ENCODE measurements around the gene SEC11A. TPM values are rescaled to one million over a fixed set of nuclear protein-coding genes. Genes with fewer than 3 reads are reported as not detected.

SEC11A gene
- total and polyA plus RNA-seq, 2 donors (not counting 1 experiment from before 2014, with no cell fraction given): 23.1 to 78.0 TPM

GRCh38 chr15:84625123-84625522 is 90.8 kb downstream of the SEC11A start:
- H3K9me3 Mint-ChIP-seq (ENCODE audit: insufficient read depth): peaks cover 9% of the 10 kb centered on the region
- H3K4me3 Mint-ChIP-seq: no peak overlapping the region
- Histone ChIP-seq H4K20me1 (ENCODE audit: control insufficient read depth, insufficient read depth, low read length, poor library complexity, severe bottlenecking) (no peaks in the 10 kb centered on the region), H3K9ac (ENCODE audit: low read length) (no peak overlapping the region), H3K4me2 (replicated peaks; ENCODE audit: low read depth, low read length, poor library complexity, severe bottlenecking) (no peak overlapping the region), H3K4me1 (ENCODE audit: control insufficient read depth in 2 of 2, insufficient read depth in 2 of 2, low read length in 2 of 2) (no peaks in the 10 kb centered on the region), H3K27me3 (replicated peaks in 1 of 4; ENCODE audit: control extremely low read depth in 1 of 4, control insufficient read depth in 3 of 4, insufficient read depth in 4 of 4, low read length in 3 of 4) (no peaks in the 10 kb centered on the region), H2AFZ (ENCODE audit: insufficient read depth, low read depth, low read length, poor library complexity, severe bottlenecking) (no peak overlapping the region), H3K36me3 (replicated peaks in 1 of 2; ENCODE audit: control extremely low read depth in 1 of 2, control insufficient read depth in 1 of 2, extremely low read depth in 1 of 2, insufficient read depth in 2 of 2, low read length in 1 of 2) (peaks cover 0 to 26% of the 10 kb centered on the region in 2 experiments), H3K27ac (ENCODE audit: low read length in 2 of 2) (no peak overlapping the region), H3K4me3 (ENCODE audit: control extremely low read depth in 1 of 5, extremely low read depth in 1 of 5, insufficient read depth in 1 of 5, low read depth in 2 of 5, low read length in 4 of 5) (no peak overlapping the region), H3K9me3 (ENCODE audit: control extremely low read depth in 1 of 3, control insufficient read depth in 2 of 3, insufficient read depth in 1 of 3, low read length in 2 of 3) (peaks cover 1 to 25% (median 20%) of the 10 kb centered on the region in 3 donors), H3K79me2 (ENCODE audit: control insufficient read depth, insufficient read depth, low read length) (peaks cover 6% of the 10 kb centered on the region)
- TF ChIP-seq EZH2 (IDR thresholded peaks at IDR 0.05; ENCODE audit: borderline replicate concordance, insufficient read depth, low read depth, low read length, poor library complexity, severe bottlenecking): no peak
- no peak for TF ChIP-seq CTCF (IDR thresholded peaks at IDR 0.05)
- DNase-seq (no peak), ATAC-seq (ENCODE audit: low read depth) (no peak)
- H3K4me1 Mint-ChIP-seq: peaks cover 2% of the 10 kb centered on the region
- CTCF ChIA-PET: no interaction called here
- POLR2A ChIA-PET: interaction anchor here (1.1 kb wide), 1 partner anchor 24 kb away, joined by 3 read pairs; no protein-coding TSS in a partner anchor
- no peak overlapping the region for H3K27ac Mint-ChIP-seq
- WGBS (ENCODE audit: insufficient coverage): 100% methylated on average over 1 of the region's 2 CpGs
- no peaks in the 10 kb centered on the region for H3K27me3 Mint-ChIP-seq
- intact Hi-C loops (cut with micrococcal nuclease): no loop called here

GRCh38 chr15:84624359-84624758 is 91.6 kb downstream of the SEC11A start:
- POLR2A ChIA-PET: no interaction called here
- no peak overlapping the region for H3K27ac ChIP-seq (ENCODE audit: low read length in 2 of 2)
- H4K20me1 ChIP-seq (ENCODE audit: control insufficient read depth, insufficient read depth, low read length, poor library complexity, severe bottlenecking): no peaks in the 10 kb centered on the region
- no peaks in the 10 kb centered on the region for H3K4me1 Mint-ChIP-seq
- WGBS (ENCODE audit: insufficient coverage): 97% methylated on average over 6 of the region's 7 CpGs
- H3K36me3 ChIP-seq (replicated peaks in 1 of 2; ENCODE audit: control extremely low read depth in 1 of 2, control insufficient read depth in 1 of 2, extremely low read depth in 1 of 2, insufficient read depth in 2 of 2, low read length in 1 of 2): peaks cover 0 to 26% of the 10 kb centered on the region in 2 experiments
- peaks cover 9% of the 10 kb centered on the region for H3K9me3 Mint-ChIP-seq (ENCODE audit: insufficient read depth)
- CTCF ChIA-PET: interaction anchor here (0.5 kb wide), 1 partner anchor 252 kb away, joined by 3 read pairs; no protein-coding TSS in a partner anchor
- H3K79me2 ChIP-seq (ENCODE audit: control insufficient read depth, insufficient read depth, low read length): peaks cover 6% of the 10 kb centered on the region
- H3K27me3 ChIP-seq (replicated peaks in 1 of 4; ENCODE audit: control extremely low read depth in 1 of 4, control insufficient read depth in 3 of 4, insufficient read depth in 4 of 4, low read length in 3 of 4): no peaks in the 10 kb centered on the region
- H3K9me3 ChIP-seq (ENCODE audit: control extremely low read depth in 1 of 3, control insufficient read depth in 2 of 3, insufficient read depth in 1 of 3, low read length in 2 of 3): peaks cover 1 to 25% (median 20%) of the 10 kb centered on the region in 3 donors
- no peak overlapping the region for H2AFZ ChIP-seq (ENCODE audit: insufficient read depth, low read depth, low read length, poor library complexity, severe bottlenecking)
- DNase-seq: no peak
- H3K9ac ChIP-seq (ENCODE audit: low read length): no peak overlapping the region
- no peak overlapping the region for H3K4me2 ChIP-seq (replicated peaks; ENCODE audit: low read depth, low read length, poor library complexity, severe bottlenecking)
- ATAC-seq (ENCODE audit: low read depth): no peak
- H3K27ac Mint-ChIP-seq: no peak overlapping the region
- no peaks in the 10 kb centered on the region for H3K27me3 Mint-ChIP-seq
- no peak overlapping the region for H3K4me3 Mint-ChIP-seq
- TF ChIP-seq CTCF (IDR thresholded peaks at IDR 0.05): no peak
- no peak for TF ChIP-seq EZH2 (IDR thresholded peaks at IDR 0.05; ENCODE audit: borderline replicate concordance, insufficient read depth, low read depth, low read length, poor library complexity, severe bottlenecking)
- intact Hi-C loops (cut with micrococcal nuclease): no loop called here
- H3K4me3 ChIP-seq (ENCODE audit: control extremely low read depth in 1 of 5, extremely low read depth in 1 of 5, insufficient read depth in 1 of 5, low read depth in 2 of 5, low read length in 4 of 5): no peak overlapping the region
- no peaks in the 10 kb centered on the region for H3K4me1 ChIP-seq (ENCODE audit: control insufficient read depth in 2 of 2, insufficient read depth in 2 of 2, low read length in 2 of 2)
